Stimulated activated CD4-positive, alpha-beta T cell treated with anti-CD3 and anti-CD28 coated beads, Interleukin-4, amount 100 ng/mL, for 1 hour (primary cell): ENCODE data around the gene ACSL6.

ENCODE experiments used
- DNase-seq: peaks from one replicate; pipeline ENCODE4 v3.0.0-alpha.2; 2020

ACSL6 gene

DNA sequence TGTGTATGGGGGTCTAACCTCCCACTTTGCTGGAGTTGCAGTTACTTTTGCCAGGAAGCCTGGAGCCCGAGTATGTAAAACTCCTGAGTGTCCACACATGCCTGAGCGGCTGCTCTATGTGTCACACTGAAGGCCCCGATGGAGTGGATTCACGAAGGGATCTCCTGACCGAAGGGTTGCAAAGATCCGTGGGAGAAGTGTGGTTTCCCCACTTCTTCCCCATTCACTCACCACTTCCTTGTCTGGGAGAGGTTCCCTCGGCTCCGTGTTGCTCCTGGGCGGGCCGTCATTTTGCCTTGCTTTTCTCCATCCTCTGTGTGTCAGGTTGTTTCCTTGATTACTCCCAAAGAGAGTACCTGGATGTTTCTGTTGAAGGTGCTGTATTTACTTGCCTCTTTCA, 32.7 kb upstream of the ACSL6 start:
- no peak for DNase-seq

DNA sequence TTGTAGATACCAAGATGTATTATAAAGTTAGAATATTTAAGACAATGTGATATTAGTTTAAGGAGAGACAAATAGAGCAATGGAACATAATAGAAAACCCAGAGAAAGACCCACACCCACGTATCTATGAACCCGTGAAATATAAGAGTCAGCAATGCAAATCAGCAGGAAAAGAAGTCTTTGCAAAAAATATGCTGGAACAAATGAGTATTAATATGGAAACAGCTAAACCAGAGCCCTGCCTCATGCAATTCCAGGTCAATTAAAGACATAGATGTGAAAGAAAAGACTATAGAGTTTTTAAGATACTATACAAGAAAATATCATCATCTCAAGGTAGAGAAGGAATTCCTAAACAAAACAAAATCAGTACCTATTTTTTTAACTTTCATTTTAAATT, 25.9 kb upstream of the ACSL6 start:
- DNase-seq = no peak

DNA sequence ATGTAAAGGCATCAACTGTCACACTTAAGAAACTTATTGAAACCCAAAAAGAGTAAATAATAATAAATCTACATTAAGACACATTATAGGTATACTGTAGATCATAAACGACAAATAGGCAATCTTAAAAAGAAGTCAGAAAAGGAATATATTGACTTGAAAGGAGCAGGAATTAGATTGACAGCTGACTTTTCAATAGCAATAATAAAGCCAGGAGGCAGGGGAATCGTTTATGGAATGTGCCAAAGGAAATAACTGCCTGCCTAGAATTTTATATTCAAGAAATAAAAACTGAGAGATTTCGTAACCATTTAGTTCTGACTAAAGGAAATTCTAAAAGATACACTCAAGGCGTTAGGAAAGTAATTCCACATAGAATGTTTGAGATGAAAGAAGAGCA, 21.7 kb upstream of the ACSL6 start:
- DNase-seq = no peak

DNA sequence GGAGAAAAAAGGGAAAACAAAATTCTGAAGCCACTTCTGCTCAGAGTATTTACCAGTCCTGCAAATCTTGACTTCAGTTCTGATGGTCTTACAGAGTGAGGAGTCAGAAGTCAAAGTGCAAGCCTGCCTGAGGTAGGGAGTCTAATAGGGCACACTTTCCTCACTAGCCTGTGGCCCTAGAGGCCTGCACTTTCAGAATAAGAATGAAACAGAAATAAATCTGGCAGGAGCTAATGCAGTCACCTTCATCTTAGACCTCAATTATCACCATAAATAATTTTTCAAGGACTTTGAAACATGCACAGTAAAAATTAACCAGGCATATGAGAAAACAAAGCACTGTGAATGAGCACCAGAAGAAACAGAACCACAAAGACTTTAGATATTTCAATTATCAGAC, 20.7 kb upstream of the ACSL6 start:
- DNase-seq = no peak

DNA sequence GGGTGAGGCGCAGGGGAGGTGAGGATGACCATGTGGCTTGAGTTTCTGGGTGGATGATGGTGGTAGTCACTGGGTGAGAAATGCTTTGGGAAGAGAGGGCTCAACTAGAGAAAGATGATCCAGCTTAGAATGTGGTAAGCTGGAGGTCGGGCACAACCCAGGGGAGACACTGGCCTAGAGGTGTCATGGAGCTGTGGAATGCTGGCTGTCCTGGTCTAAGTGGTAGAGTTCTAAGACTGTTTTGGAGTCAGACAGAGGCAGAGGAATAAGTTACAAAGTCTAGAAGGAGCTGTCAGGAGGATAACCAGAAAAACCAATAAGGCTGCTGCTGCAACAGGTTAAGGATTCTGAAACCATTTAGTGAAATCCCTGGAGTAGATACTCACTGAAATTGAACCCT, 19.2 kb upstream of the ACSL6 start:
- DNase-seq = no peak

DNA sequence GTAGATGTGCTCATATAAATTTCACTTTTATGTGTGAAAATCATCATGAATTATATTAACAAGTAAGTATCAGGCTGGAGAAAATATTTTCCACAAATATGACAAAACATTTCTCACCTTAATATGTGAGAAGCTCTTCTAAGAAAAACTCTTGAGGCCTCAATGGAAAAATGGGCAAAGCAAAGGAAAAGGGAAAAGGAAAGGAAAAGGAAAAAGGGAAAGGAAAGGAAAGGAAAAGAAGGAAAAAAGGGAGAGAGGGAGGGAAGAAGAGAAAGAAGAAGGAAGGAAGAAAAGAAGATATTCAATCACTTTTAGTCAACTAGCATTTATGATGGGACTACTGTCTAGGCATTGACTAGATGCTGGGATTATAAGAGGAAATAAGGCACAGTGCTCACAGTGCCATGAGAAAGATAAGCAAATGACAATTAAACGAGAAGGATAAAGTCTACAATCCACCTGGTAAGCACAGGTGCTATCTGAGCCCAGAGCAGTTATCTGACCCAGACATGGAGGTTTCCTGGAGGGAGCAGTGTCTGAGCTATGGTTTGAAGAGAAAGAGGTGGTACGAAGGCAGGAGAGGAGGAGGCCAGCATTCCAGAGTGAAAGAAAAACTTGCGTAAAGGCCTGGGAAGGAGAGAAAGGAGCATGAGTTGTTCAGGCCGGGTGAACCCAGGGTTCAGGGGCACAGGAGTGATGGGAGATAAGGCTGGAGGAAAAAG, 18.3 kb upstream of the ACSL6 start:
- no peak for DNase-seq

DNA sequence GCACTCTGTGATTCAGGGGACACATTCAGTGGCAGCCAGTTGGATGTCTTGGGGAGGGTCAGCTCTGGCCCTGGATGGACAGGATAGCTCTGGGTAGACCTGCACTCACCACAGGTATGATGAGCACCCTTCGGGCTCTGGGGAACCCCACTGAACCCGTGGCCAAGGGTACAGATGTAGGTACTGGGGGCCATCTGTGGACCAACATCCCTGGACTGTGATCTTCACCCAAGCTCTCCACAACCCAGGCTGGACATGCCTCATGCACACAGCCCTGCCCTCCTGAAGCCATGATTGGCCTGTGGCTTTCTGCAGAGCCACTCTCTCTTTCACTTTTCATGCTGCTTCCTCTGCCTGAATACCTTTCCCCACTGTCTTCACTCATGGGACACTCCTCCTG, 15.6 kb upstream of the ACSL6 start:
- no peak for DNase-seq

DNA sequence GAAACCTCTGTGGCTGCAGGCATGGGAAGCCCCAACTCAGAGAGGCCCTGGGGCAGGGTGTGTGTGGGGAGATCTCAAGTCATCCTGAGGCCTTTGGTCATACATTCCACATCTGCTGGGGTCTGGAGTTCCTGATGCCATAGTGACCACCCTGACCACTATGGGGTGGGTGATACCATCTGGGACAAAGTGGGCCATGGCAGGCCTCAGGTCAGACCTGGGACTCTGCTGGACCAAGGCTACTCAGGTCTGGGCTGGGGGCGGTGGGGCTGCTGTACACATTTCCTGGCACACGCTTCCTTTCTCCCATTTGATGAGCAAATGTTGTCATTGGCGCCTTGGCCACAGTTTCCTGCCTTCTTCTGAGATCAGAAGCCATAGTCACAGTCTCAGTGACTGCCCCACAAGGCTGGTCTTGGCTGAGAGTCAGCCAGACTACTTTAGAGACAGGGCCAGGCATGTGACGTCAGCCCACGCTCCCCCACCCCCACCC, 15.1 kb upstream of the ACSL6 start:
- no peak for DNase-seq

DNA sequence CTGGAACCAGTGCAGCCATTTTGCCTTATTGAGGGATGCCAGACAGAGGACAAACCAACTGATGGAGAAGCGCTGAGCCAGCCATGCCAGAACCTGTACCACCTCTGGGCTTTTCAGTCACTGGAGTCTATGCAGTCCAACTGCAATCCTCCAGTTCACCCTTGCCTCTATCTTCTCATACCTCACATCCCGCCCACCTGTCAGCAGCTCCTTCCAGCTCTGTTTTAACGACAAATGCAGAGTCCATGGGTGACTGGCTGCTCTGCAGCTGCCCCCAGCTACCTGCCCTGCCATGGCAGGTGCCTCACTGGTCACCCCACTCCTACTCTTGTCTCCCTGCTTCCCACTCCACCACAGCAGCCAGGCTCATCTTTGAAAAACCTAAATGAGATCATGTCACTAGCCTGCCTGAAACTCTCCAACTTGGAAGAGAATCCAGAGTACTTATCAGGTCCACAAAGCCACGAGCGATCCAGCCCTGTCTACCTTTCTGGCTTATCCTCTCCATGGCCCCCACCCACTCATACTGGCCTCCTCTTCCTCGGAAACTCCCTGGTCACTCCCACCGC, 14.0 kb upstream of the ACSL6 start:
- no peak for DNase-seq

DNA sequence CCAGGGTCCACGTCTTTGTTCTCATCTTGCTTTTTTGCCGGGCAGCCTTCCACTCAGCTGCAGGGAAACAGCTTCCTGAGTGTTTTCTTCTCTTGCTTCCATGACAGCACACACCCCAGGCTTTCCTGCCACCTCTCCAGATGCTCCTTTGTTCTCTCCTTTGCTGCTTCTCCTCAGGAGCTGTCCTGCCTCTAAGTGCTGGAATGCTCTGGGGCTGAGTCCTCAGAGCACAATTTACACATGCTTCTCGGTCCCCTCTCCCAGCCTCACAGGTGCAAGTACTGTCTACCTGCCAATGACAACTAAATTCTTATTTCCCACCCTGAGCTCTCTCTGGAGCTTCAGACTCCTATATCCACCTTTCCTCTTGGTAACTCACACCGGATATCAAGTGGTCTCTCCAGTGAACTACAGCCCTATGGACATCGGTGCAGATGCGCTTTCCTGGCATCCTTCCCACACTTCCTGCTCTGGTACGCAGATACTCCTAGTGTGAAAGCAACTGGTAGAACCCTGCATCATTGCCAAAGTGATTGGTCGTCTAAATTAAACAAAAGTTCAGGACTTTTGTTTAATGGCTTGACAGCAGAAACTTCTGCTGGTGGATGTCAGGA, 13.4 kb upstream of the ACSL6 start:
- no peak for DNase-seq

DNA sequence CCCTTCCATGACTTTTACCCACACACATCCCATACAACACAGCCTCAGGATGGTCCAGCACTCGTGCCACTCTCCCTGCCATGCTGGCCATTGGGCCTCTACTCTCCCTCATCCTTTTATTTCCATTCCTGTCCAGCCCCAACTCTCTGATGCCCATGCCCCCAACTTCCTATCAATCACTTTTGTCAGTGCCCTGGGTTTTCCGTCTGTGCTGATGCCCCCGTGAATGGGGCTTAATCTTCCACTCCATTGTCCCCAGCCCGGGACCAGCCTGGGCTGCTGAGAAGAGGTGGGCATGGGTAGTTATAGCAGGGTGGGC, 12.6 kb upstream of the ACSL6 start:
- no peak for DNase-seq

DNA sequence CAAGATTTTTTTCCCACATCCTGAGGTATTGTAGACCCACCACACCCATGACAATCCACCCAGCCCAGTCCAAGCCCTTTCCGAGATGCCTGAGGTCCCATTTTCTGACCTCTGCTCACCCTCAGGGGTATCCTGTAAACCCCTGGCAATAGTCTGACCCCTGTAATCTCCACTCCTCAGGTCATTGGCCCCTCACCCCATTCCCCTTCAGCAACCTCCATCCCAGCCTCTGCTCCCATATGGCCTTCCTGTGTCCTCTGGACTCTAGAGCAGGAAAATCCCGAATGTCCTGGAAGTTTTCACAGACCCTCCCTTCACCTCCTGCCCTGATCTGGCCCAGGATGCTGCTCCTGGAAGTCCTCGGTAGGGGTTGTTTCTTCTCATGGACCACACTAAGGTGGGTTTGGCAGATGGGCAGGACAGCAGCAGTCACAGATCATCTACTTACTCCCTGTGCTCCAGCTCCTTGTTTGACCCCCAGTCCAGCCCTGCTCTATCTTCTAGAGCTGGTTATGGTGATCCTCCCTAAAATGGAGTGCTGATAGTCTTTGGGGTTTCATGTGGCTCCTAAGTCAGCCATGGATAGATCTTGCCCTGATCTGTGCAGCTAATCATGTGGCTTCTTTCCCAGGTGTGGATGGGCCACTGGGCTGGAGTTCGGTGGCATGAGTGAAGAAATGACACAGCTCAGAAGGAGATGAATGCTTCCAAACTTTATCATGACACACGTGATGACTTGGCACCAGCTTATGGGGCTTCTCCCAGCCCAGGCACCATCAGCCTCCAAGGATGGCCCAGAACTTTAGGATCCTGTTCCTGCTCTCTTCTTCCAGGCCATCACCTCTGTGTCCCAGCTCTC, 12.0 kb upstream of the ACSL6 start:
- DNase-seq = no peak

DNA sequence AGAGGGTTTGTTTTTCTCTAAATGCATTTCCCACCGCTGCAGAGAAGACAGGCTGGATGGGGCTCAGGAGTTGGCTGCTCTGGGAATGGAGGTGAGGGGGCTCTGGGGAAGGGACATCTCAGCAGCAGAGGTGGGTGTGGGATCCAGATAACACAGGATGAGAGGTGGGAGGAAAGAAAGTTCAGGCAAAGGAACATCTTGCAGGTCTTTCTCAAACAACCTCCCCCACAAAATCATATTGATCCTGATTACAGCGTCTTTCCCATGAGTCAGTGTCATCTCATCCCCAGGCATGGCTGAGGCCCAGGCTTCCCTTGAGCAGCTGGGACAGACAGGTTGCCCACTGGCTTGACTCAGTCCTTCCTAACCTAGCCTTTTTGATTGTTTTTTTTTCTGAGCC, 11.3 kb upstream of the ACSL6 start:
- no peak for DNase-seq

DNA sequence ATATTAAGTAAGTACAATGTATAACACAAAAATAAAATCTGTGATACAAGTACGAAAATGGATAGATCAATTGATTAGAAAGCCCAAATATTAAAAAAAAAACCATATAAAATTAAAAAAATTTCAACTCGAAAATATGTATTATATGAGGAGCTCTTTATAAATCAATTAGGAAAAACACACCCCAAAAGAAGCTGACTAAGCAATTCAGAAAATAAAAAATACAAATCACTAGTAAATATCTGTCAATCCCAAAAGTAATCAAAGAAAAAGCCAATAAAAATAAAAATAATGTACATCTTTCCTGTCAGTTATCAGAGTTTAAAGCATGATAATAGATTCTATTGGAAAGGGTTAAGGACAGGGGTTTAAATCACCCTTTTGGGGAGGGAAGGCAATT, 10.2 kb upstream of the ACSL6 start:
- no peak for DNase-seq

DNA sequence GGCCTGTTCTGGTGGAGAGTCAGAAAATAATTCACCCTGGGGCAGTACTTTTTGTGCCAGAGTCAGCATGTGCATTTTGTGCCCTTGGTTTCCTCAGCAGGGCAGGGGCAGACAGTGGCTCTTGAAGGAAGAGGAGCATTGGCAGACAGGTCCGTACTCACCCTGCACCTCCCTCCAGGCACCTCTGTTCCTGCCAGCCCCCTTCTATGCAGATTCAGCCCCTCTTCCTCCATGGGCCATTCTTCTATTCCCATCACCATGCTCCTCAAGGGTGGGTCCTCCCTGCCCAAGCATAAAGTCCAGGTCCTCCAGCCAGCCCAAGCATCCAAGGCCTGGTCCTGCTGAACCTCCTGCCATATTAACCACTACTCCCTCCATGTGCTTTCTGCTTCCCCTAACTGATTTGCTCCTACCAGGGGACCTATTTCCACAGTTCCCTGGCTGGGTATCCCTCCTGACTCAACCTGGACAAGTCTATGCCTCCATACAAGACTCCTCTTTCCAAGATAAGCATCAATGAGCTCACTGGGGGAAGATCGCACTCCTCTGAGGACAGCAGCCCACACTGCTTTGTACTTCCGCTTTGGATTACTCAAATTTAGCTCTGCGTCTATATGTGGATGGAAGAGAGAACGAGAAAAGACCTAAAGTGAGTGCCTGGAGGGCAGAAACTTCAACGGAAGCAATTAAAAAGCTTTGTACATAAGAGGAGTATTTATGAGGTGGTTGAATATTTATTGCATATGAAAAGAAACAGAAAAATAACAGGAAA, 9.3 kb upstream of the ACSL6 start:
- DNase-seq = no peak

DNA sequence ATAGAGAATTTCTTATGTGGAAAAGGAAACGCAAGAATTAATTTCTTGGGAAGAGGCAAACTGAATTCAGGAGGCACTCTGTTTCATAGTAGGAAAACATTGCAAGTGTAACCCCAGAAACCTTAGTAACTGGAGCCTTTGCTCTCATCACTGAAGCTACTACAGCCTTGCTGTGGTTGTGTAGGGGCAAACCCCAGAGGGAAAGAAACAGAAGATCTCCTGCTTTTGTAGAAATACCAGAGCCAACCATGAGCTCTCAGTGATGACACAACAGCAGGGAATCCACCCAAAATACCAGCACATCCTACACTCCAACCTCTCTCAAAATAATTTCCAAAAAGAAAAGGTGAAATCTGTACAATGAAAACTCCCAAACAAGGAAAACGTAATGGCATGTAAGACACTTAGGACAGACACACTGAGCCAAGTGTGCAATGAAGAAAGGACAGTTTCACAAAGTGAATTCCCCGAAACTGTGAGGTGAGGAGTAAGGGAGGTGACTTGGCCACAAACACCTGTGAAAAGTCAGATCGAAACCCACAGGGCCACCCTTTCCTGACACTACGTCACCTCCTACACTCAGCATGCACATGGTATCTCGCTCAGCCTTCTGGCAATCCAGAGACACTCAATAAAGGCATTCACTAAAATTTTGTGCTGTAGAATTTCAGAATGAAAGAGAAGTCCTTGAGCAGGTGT, 8.5 kb upstream of the ACSL6 start:
- peak; percentile 58 for DNase-seq

DNA sequence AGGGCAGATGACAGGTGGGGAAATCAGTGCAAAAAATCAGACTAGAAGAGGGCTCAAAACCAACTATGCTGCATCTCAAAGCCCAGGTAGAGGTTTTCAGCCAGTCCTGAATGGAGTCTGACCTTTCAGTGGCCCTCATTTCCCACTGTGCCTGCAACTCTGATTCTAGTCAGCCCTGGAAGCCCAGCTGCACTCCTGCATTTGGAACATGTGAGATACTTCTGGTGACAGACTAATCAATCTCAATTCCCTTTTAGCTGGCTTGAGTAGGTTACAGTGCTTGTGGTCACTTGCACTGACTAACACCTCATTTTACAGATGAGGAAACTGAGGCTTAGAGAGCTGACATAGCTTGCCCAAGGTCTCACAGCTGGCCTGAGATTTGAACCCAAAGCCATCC, 7.9 kb upstream of the ACSL6 start:
- DNase-seq = no peak

DNA sequence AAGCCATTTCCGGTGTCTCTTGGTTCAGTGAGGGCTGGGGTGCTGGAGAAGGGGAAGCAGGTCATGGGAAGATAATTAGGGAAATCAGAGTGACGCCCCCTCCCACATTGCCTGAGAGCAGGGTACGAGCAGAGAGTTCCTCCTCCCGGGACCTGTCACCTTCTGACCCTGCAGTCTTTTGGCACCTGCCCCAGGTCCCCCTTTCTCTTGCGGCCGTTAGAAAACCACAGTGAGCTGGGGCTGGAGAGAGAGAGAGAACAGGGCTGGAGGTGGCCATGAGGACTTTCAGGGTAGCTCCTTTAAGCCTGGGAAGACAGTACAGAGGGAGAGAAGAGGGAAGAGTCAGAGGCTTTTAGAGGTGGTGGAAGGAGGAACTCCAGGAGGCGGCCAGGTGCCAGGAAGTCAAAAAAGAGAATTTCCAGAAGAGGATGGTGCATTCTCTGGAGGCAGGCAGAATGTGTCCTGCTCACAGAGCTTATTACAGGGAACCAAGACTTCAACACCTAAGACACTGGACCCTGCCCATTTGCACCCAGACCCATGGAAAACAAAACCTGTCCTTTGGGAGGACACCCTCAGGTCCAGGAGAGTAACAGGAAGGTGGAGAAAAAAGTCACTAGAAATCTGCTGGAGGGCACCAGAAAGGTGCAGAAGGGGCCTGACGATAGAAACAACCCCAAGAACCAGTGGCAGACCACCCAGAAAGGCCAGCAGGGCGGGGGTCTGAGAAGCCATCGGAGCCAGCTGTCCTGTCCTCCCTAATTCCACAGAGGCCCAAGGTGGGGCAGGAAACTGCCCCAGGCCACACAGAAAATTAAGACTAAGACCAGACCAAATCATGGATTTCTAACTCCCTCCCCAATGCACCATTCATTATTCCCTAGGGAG, 6.5 kb upstream of the ACSL6 start:
- DNase-seq = no peak

DNA sequence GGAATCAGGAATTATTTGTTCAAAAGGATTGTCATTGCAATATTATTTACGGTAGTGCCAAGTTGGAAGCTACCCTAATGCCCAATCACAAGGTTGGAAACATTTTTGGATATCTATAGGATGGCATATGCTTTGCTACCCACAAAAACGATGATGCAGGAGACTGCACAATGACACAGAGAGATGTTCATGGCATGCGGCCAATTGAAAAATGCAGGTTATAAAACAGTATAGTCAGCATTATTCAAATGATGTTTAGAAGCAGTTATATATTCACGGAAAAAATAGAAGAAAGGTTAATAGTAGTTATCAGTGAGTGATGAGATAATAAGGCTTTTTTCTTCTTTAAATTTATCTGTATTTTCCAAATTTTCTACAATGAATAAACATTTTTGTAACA, 5.9 kb upstream of the ACSL6 start:
- DNase-seq = no peak

DNA sequence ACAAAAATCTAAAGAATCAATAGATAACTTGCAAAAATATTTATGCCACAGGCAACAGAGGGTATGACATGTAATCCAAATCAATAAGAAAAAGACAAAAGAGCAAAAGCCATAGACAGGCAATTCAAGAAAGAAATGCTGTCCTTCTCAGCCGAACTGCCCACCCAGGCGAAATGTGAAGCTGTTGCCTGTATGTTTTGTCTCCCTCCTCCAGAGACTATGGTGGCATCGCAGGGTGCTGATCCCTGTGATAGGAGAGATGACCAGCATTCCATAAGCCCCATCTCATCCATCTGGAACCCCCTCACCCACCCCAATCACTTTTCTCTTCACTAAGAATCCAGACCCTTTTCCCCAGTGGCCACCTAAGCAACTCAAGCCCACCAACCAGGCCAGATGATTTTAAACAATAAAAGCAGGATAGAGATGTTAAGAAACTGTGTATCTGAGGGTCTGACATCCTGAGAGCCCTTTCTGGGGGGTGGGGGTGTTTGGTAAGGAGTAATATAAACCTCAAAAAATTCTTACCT, 5.3 kb upstream of the ACSL6 start:
- no peak for DNase-seq

DNA sequence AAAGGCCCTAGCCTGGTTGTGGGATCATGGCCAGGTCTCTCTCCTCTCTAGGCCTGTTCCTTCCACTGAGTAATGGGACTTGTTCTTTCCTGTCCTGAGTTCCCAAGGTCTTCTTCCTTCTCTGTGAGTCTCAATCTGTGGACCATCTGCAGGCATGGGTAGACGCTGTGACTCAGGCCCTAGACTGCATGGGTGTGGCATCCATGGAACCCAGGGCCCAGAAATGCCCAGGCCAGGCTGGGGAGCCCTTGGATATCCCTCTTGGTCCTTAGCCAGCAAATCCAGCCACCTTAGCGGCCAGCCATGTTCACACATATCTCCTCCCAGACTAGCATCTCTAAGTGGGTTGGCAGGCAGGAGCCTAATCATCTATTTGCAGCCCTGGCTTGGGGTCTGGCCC, 2.3 kb upstream of the ACSL6 start:
- DNase-seq = no peak
